ENCODE data around the gene TOM1L1.
"Not testable (repeated sequence)": the region's sequence is repeated elsewhere in the genome, so short reads cannot be mapped to it uniquely, and the experiment has no call there.

The TOM1L1 gene

GRCh38 chr17:54900457-54901229, at the start of gene TOM1L1:
TSS of gene TOM1L1 (plus strand) at chr17:54900852. CDS start at chr17:54900866, 14 bp downstream.
- DNase-seq = peak; percentile 94

- DNase-seq = no peak
Observed at GRCh38 chr17:54859187-54859586, 41.5 kb upstream of the TOM1L1 start.

- DNase-seq = no peak
Observed at GRCh38 chr17:54860617-54861470, 39.8 kb upstream of the TOM1L1 start.

GRCh38 chr17:54861471-54861983, 39.1 kb upstream of the TOM1L1 start:
- DNase-seq = no peak

GRCh38 chr17:54863176-54863575, 37.5 kb upstream of the TOM1L1 start:
- no peak for DNase-seq

GRCh38 chr17:54864070-54864469, 36.6 kb upstream of the TOM1L1 start:
- DNase-seq = no peak

- no peak for DNase-seq
Observed at GRCh38 chr17:54864636-54865356, 35.9 kb upstream of the TOM1L1 start.

- DNase-seq = no peak
Observed at GRCh38 chr17:54867634-54868033, 33.0 kb upstream of the TOM1L1 start.

- no peak for DNase-seq
Observed at GRCh38 chr17:54870671-54871175, 29.9 kb upstream of the TOM1L1 start.

GRCh38 chr17:54875906-54876305, 24.7 kb upstream of the TOM1L1 start:
- DNase-seq = not testable (repeated sequence)

- DNase-seq = no peak
Observed at GRCh38 chr17:54876656-54877195, 23.9 kb upstream of the TOM1L1 start.

- no peak for DNase-seq
Observed at GRCh38 chr17:54881255-54881972, 19.2 kb upstream of the TOM1L1 start.

- DNase-seq = no peak
Observed at GRCh38 chr17:54882371-54882770, 18.3 kb upstream of the TOM1L1 start.

GRCh38 chr17:54882950-54883349, 17.7 kb upstream of the TOM1L1 start:
- DNase-seq = no peak

- DNase-seq = no peak
Observed at GRCh38 chr17:54883939-54884338, 16.7 kb upstream of the TOM1L1 start.

- DNase-seq = no peak
Observed at GRCh38 chr17:54887787-54888186, 12.9 kb upstream of the TOM1L1 start.

- no peak for DNase-seq
Observed at GRCh38 chr17:54888254-54888653, 12.4 kb upstream of the TOM1L1 start.

- no peak for DNase-seq
Observed at GRCh38 chr17:54888981-54889380, 11.7 kb upstream of the TOM1L1 start.

- DNase-seq = peak; percentile 19
Observed at GRCh38 chr17:54891176-54891821, 9.4 kb upstream of the TOM1L1 start.

GRCh38 chr17:54892360-54892759, 8.3 kb upstream of the TOM1L1 start:
- no peak for DNase-seq

- DNase-seq = no peak
Observed at GRCh38 chr17:54898576-54898975, 2.1 kb upstream of the TOM1L1 start.

All from NCI-H510A (cell line).